Kidney tubule cell (primary cell): Measurements from ENCODE around the gene DDI1.

Experiments
- DNase-seq: peaks from one replicate; pipeline ENCODE4 v3.0.0-alpha.2; 2018; ENCODE audit warnings: low spot score

DDI1 gene

DNA sequence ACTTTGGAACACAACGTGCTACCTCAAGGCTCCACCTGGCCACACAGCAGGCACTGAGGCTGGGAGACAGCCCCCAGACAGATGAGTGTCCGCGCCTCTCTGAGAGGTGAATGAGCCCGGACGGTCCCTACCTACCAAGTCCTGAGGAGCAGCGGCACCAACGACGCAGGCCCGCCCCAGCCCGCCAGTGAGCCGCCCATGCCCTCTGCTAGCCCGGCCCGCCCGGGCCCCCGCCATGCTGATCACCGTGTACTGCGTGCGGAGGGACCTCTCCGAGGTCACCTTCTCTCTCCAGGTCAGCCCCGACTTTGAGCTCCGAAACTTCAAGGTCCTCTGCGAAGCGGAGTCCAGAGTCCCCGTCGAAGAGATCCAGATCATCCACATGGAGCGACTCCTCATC is at the start of gene DDI1:
TSS of gene DDI1 (plus strand) at position 53 of the 400 bp plus-strand sequence. CDS start at position 236, 183 bp downstream.
- no peak for DNase-seq

DNA sequence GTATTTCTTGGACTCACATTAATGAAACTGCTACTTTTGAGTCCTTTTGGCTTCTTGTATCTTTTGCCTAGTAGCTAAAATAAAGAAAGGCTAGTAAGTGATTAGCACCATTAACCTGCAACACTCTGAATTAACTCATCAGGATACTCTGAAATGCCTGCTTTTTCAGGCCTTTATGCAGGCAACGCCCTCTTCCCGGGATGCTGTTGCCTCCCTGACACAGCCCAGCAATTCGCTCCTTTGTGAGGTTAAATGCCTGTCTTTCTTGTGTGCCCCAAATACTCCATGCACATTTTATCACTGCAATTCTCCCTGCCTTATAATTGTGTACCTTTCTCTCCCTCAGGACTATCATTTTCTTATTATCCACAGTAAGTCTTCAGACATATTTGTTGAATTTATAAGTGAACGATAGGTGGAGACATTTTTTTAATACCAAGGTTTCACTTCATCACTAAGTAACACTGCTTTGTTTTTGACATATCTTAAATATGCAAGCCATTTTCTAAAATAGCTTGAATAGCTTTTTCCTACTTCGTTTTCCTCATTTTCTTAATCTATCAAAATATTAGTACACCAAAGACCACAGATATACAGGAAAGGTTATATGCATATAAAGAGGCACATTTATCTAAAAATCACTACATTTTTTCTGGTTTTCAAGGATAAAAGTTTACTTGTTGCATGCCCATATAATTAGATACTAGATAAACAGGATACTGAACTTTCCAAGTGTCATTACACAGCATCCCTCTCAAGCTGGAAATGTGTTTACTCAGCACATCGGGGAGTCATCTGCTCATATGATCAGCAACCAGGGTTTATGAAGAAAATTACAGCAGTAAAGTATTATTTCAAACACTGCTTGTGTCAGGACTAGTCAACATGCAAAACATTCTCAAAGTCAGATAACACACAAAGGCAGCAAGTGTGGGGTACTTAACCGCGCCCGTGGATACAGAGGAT is 48.5 kb upstream of the DDI1 start:
- DNase-seq: no peak

DNA sequence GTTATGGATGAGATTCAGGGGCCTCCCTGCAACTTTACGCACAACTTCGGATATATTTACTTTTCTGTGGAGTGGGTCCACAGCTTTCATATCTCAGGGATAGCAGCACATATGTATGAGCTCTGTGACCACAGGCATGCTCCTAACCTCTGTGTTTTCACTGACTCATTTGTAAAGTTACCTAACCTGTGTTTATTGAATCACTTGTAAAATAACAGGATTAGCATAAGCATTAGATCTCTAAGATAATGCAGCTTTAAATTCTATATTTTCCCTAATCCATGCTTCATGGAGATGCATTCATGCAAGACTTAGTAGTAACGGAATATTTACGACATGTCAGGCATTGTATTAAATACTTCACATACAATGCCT is 47.9 kb upstream of the DDI1 start:
- DNase-seq: peak; percentile 50

DNA sequence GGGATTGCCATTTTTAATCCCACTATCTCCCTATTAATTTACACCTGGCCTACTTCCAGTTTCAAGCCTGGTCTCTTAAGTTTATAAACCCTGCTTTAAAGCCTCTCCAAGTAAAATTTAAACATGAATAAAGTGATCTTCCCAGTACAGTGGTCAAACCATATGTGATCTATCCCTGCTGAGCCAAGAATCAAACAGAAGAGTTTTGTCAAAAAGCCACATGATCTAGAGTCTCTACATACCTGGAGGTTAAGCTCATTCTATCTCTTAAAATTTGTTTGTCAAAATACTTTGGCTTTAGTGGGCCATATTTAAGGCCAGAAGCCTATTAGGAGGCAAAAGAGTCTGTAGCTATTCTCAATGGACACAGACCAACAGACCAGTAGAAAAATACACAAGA is 42.9 kb upstream of the DDI1 start:
- no peak for DNase-seq

DNA sequence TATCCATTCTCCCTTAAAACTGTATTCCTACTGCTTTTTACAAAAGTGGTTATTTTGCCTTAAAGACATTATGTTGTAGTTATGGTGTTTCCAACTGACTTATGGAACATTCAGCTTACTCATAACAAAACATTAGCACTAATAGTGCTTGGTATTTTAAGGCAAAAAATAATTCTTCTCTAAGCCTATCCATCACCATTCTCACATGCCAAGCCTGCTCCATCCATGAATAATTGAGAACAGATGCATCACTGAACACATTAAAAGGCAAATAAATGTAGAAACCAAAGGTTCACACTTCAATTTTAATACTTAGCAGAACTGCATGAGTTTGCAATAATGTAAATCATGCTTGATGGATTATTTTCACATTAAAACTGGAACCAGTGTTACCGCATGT is 42.3 kb upstream of the DDI1 start:
- DNase-seq: no peak

DNA sequence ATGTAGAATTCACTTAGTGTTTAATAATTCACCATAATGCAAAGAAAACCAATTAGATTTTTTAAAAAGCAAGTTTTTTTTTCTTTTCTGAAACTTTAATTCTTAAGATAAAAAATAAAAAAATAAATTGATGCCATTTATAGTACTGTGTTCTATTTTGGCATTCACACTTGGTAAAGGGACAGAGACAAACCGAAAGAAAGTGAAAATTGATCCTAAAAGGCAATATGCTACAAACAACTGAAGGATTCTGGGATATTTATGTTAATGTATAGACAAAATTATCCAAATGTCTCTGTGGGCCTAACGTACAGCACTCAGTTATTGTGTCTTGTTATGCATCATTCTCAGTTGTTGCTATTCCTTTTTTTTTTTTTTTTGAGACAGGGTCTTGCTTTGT is 41.9 kb upstream of the DDI1 start:
- DNase-seq: no peak

DNA sequence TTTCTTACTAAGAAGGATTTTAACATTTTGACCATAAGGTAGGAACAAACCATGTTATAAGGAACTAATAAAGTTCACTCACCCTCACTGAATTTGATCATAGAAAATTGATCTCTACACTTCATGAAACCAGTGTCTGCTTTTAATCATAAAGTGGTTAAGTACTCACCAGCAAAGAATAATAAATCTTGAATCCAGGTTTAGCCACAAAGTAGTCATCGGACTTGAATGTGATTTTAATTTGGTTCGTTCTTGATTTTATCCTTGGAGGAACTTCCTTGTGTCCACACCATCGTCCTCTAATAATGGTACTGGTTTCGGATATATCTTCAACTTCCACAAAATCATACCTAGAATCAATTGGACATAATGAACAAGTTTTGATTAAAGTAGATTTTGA is 40.5 kb upstream of the DDI1 start:
- DNase-seq: no peak

DNA sequence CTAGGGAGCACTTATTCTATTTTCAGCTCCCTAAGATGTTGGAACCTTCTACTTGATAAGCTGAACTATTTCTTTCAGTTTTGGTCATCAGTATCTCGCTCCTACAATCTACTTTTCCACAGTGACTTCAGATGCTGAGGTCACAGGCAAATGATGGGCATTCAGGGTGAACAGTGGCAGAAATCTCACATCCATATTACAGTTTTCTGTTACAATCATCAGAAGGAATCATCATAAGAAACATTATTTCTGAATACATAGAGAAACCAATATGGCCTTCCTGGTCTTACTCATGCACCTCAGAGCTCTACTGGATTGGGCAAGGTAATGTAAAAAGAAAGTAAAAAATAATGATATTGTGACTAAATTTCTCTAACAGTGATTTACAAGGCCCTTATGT is 39.4 kb upstream of the DDI1 start:
- no peak for DNase-seq

DNA sequence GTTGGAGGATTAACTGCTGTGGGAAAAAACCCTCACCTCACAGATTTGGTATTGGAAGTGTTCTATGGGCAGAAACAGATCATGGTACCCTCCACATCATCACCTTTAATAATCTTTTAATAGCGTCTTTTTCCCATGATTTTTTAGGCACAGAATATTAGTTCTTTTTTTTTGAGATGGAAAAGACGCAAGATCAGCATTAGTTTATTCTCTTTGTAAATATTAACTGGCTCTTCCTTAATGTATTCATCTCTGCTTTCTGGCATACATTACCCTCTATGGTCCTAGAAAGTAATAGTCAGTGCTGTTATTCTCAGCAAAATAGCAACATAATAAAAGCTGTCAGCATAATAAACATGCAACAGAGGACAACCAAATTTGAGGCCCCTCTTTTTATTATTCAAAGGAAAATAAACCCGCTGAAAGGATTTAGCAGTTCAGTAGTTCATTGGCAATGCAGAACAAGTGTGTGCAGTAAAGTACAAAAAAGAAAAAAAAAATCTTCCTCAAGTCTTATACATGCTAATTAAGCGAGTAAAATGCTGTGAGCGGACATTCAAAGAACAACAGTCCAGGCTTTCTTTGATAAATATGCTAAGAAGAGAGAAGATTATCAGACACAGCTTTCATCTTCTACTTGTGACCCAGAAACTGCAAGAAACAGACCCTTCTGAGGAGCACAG is 37.5 kb upstream of the DDI1 start:
- no peak for DNase-seq

DNA sequence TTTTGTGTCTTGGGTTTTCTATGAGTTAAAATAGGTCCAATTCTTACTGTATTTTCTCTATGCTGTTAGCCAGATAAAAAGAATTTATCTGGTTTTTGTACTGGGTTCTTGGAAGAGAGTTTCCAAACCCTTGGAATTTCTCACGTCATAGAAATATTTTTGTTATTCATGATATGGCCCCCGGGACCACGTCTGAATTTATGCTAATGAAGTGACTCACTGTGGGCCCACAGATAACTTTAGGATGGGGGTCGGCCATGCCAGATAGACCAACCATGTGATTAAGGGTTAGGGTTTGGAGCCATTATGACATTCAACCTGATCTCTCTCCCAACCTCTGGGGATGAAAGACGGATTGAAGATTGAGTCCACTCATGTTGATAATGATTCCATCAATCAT is 35.6 kb upstream of the DDI1 start:
- no peak for DNase-seq

DNA sequence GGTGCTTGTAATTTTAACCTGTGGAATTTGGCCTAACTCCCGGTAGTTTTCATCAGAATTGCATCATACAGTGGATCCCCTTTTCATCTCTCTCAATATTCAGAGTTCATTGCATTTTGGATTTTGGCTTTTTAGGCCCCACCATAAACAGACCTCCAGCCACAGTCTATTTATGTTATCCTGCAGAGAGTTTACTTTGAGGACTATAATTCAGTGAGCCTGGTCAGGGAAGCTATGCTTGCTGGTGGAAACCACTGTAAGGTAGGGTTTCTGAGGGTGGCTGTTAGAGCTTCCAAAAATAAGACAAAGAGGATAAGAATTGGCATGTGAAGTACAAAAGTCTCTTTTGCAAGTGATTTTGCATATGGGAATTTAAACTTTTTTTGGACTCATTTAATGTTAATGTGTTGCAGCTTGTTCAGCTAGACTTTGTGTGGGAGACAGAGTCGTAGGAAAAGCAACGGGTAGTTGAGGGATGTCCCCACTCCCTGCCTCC is 34.8 kb upstream of the DDI1 start:
- no peak for DNase-seq

DNA sequence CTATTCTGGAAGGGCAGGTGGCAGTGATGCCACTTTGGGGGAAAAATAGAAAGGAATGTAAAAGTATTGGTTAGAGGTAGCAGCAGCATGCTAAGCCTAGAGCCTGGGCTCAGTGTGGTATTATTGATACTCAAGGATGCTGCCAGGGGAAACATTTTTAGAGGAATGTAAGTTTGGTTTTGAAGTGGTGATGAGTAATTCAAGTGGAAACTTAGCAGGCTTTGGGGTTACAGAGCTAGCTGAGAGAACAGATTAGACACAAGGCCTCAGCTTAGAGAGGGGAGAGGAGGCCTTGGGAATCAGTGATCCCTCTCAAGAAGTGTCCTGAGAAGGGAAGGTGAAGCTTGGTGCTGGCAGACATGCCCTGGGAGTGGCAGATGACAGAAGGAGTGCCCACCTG is 32.9 kb upstream of the DDI1 start:
- DNase-seq: peak; percentile 16

DNA sequence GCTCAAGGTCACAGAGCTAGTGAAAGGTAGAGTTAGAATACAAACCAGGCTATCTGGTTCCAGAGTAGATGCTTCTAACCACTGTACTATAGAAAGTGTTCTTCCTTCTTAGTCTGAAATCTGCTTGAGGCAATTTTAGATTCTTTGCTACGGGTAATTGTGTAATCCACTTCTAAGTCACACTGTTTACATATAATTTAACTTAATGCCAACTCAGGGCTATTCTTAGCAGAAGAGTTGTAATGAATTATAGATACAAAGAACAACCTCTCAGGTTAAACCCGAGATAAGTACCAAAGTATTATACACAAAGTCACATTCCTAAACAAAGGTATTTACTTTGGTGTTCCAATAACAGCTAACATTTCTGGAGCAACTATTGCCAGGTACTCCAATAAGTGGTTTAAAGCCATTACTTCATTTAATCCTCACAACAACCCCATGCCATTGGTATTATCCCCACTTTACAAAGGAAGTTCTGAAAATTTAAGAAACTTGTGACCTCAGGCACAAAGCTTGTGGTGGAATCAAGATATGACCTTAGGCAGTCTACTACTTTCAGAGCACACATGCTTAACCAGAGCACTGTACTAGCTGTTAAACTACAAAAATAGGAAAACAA is 31.1 kb upstream of the DDI1 start:
- no peak for DNase-seq

DNA sequence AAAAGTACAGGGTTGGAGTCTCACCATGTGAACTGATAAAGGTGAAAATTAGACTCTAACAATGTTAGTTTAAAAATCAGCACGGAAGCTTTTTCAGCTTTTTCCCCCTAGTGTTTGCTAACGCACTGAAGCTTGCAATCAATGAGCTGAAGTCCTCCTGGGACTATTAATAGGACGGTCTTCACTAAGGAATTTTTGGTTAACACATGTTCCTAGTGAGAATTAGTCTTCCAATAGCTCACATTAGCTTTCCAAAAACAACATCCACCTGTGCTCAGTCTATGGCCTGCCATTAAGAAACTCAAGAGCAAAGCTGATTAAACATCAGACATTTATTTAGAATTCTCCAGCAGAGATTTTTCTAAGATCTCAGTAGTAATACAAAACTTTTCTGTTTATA is 26.7 kb upstream of the DDI1 start:
- DNase-seq: no peak

DNA sequence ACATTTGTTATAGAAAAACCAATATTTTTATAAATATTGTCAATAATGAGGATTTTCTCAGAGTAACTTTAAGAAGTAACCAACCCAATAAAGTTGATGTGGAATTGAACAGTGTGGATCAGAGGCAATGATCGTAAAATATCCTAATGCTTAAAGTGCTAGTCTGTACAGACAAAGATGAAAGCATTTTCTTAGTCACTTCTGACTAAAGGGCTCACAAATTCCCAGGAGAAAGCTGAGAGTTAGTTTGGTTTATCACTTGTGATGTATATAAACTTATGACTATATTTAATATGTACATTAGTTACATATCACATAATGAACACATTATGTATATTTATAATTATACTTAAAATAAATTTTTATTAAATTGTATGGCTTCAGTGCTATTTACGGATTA is 25.4 kb upstream of the DDI1 start:
- DNase-seq: no peak

DNA sequence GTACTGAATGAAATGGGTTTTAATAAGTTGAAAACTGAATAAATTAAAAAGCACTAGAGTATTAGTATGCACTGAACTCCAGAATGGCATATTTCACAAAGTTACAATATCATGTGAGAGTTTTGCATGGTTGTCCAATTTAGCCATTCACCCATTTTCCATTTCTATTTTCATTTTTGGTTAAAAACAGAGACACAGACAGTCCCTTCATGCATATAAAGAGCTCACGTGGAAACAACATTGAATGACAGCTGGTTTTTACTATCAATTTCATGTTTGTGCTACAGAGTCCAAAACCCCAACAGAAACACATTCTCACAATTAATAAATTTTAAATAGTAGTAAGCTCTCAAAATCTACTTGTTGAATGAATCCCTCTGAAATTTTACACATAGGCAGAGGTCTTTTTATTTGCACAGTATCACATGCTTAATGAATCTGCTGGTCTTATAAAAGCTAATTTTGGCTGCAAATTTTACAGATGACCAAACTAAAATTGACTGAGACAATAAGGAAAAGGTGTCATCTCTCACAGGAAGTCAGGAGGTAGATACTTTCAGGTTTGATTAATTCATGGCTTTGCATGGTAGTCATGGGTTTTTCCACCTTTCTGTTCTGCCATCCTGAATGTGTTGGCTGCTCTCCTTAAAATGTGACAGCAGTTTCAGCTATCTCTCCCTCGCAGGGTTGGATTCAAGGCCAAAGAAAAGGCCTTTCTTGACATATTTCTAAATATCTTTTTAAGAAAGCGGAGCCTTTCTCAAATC is 20.6 kb upstream of the DDI1 start:
- peak; percentile 27 for DNase-seq

DNA sequence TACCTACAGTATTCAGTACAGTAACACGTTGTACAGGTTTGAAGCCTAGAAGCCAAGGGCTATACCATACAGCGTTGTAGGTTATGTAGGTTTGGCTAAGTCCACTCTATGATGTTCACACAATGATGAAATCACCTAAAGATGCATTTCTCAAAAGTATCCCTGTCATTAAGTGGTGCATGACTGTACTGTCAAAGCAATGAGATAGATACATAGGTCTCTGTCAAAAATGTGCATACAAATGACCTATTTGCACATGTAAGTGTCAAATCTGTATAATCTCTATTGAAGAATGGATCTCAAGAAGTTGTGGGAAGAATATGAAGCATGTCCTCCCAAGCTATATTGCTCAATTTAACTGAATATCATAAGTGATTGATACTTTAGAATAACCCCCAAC is 11.9 kb upstream of the DDI1 start:
- DNase-seq: no peak

DNA sequence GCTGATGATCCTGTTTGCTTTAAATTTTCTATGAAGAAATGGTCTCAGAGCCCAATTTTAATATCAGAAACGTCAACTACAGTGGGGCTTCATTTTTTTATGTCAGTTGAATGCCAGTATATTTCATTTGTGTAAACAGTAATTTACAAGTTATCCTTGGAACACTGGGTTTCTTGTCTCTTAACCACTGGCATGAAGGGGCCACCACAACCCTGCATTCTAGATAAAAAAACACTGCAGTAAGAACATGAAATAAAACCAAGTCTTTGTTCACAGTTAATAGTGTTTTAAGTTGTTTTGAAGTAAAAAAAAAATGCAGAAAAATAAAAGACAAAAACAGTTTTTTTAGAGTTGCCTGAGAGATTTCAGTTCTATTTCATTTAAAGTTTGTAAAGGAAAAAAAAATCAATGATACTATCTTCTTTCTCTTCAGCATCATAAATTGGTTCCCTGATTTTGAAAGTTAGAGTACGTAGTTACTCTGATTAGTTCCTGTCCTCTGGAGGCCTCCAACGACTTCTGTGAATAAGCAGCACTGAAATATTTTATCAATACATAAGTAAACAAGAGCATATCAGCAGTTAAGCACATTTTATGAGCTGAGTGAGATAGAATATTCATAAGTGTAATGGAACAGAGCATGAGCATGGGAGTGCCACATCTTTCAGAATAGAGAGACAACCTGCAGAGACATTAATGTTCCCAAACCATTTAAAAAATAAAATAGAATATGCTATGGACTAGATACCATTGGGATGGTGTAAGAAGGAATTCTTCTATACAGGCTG is 7.8 kb upstream of the DDI1 start:
- DNase-seq: no peak

DNA sequence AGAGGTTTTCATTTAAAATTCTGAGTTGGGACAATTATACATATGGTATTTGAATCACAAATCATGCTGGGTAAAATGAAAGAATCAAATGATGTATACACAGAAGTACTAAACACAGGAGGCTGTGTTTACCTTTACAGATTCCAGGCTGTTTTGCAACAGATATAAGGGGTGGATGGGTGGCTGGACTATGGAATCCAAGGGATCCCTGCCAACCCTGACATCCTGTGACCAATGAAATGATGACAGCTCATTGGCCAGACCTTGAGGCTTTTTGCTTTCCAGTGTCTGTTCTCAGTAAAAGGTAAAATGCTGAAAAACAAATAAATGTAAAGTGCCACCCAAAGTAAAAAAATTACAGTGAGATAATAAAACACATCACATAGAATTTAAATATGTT is 3.3 kb upstream of the DDI1 start:
- peak; percentile 51 for DNase-seq

DNA sequence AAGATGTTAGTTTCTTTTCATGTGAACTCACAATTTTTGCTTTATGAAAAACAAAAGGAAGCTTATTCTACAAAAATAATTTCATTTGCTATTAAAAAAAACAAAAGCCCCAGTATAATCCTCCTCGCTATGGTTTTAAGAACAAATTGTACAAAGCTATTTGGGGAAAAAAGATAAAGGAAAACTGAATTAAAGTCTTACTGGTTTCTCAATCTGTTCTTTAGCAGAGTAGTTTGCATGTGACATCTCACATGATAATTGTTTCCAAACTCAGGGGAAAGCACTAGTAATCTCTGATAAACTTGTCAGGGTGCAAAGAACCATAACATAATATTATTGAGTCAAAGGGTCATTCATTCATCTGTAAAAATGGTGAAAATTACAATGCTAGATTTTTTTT is 2.9 kb upstream of the DDI1 start:
- DNase-seq: no peak

DNA sequence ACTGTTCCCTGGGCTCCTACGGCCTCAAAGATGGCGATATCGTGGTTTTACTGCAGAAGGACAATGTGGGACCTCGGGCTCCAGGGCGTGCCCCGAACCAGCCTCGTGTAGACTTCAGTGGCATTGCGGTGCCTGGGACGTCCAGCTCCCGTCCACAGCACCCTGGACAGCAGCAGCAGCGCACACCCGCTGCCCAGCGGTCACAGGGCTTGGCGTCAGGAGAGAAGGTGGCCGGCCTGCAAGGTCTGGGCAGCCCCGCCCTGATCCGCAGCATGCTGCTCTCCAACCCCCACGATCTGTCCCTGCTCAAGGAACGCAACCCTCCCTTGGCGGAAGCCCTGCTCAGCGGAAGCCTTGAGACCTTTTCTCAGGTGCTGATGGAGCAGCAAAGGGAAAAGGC is 555 bp downstream of the DDI1 start:
- no peak for DNase-seq
